Tibial nerve (tissue), 3 donors: ENCODE results near the gene MEI4.

Experiments
- CTCF ChIP-seq, 5 experiments: fragments of 200-600 bp in 3 of 5; fragments of 450-650 bp in 2 of 5; sonication (generic) in 3 of 5; IDR thresholded peaks; one replicate each; pipeline ENCODE4 v1.5.1; 2016 to 2019; ENCODE audit warnings: antibody characterized with exemption in 5 of 5, mild to moderate bottlenecking in 3 of 5, moderate library complexity in 2 of 5
- POLR2A ChIP-seq, 2 donors: fragments of 450-650 bp; IDR thresholded peaks; one replicate each; pipeline ENCODE4 v1.6.1; 2017; ENCODE audit warnings: antibody characterized with exemption in 2 of 2, mild to moderate bottlenecking in 2 of 2, moderate library complexity in 2 of 2

- TF ChIP-seq CTCF (IDR thresholded peaks at IDR 0.05): no peak
- TF ChIP-seq POLR2A (IDR thresholded peaks at IDR 0.05): no peak
These were observed 17.1 kb downstream of the MEI4 start for GRCh38 chr6:77669913-77670312.
